ENCODE measurements around the gene BAIAP2. TPM values are rescaled to one million over a fixed set of nuclear protein-coding genes. Genes with fewer than 3 reads are reported as not detected.
"Not testable (repeated sequence)": the region's sequence is repeated elsewhere in the genome, so short reads cannot be mapped to it uniquely, and the experiment has no call there.

BAIAP2 gene
- total RNA-seq, 1 donor from 2014 or later, result 48.9 TPM

GRCh38 chr17:81148986-81149533 is 114.1 kb downstream of the BAIAP2 start:
- no peak for DNase-seq (ENCODE audit: low spot score in 2 of 2, unreplicated experiment in 2 of 2)
- H3K4me3 Mint-ChIP-seq, result no peak overlapping the region
- peaks cover 13% of the 10 kb centered on the region for H3K27me3 Mint-ChIP-seq (ENCODE audit: low read depth)
- no peak for TF ChIP-seq CTCF (IDR thresholded peaks at IDR 0.05; ENCODE audit: unreplicated experiment)
- no peaks in the 10 kb centered on the region for H3K36me3 Mint-ChIP-seq
- H3K4me1 Mint-ChIP-seq, result no peaks in the 10 kb centered on the region
- no peak overlapping the region for H3K27ac Mint-ChIP-seq
- H3K9me3 Mint-ChIP-seq, result peaks cover 3% of the 10 kb centered on the region

GRCh38 chr17:81150377-81151077 is 115.6 kb downstream of the BAIAP2 start:
- Mint-ChIP-seq H3K36me3 (no peaks in the 10 kb centered on the region), H3K4me3 (no peak overlapping the region), H3K27ac (no peak overlapping the region), H3K27me3 (ENCODE audit: low read depth) (peaks cover 17% of the 10 kb centered on the region), H3K9me3 (peaks cover 3% of the 10 kb centered on the region), H3K4me1 (no peaks in the 10 kb centered on the region)
- DNase-seq (ENCODE audit: low spot score in 2 of 2, unreplicated experiment in 2 of 2), result no peak
- TF ChIP-seq CTCF (IDR thresholded peaks at IDR 0.05; ENCODE audit: unreplicated experiment), result no peak

- no peak for TF ChIP-seq CTCF (IDR thresholded peaks at IDR 0.05; ENCODE audit: unreplicated experiment)
- H3K27me3 Mint-ChIP-seq (ENCODE audit: low read depth), result peaks cover 17% of the 10 kb centered on the region
- H3K9me3 Mint-ChIP-seq, result peaks cover 3% of the 10 kb centered on the region
- DNase-seq (ENCODE audit: low spot score in 2 of 2, unreplicated experiment in 2 of 2), result no peak
- no peaks in the 10 kb centered on the region for H3K4me1 Mint-ChIP-seq
- H3K36me3 Mint-ChIP-seq, result no peaks in the 10 kb centered on the region
- H3K4me3 Mint-ChIP-seq, result no peak overlapping the region
- no peak overlapping the region for H3K27ac Mint-ChIP-seq
Measured at GRCh38 chr17:81151278-81151677, 116.3 kb downstream of the BAIAP2 start.

- Mint-ChIP-seq H3K4me1 (no peaks in the 10 kb centered on the region), H3K36me3 (no peaks in the 10 kb centered on the region), H3K4me3 (no peak overlapping the region), H3K9me3 (no peaks in the 10 kb centered on the region), H3K27me3 (ENCODE audit: low read depth) (peaks cover 17% of the 10 kb centered on the region), H3K27ac (no peak overlapping the region)
- no peak for DNase-seq (ENCODE audit: low spot score in 2 of 2, unreplicated experiment in 2 of 2)
- no peak for TF ChIP-seq CTCF (IDR thresholded peaks at IDR 0.05; ENCODE audit: unreplicated experiment)
Measured at GRCh38 chr17:81152288-81152828, 117.4 kb downstream of the BAIAP2 start.

- no peak for DNase-seq (ENCODE audit: low spot score in 2 of 2, unreplicated experiment in 2 of 2)
- Mint-ChIP-seq H3K4me3 (no peak overlapping the region), H3K27me3 (ENCODE audit: low read depth) (peaks cover 16% of the 10 kb centered on the region), H3K9me3 (no peaks in the 10 kb centered on the region), H3K27ac (no peak overlapping the region), H3K36me3 (no peaks in the 10 kb centered on the region), H3K4me1 (no peaks in the 10 kb centered on the region)
- no peak for TF ChIP-seq CTCF (IDR thresholded peaks at IDR 0.05; ENCODE audit: unreplicated experiment)
Measured at GRCh38 chr17:81153340-81153803, 118.4 kb downstream of the BAIAP2 start.

- H3K4me3 Mint-ChIP-seq; H3K27ac Mint-ChIP-seq; H3K9me3 Mint-ChIP-seq; DNase-seq (ENCODE audit: low spot score in 2 of 2, unreplicated experiment in 2 of 2); H3K36me3 Mint-ChIP-seq; H3K4me1 Mint-ChIP-seq: not testable (repeated sequence)
- peaks cover 14% of the 10 kb centered on the region for H3K27me3 Mint-ChIP-seq (ENCODE audit: low read depth)
Measured at GRCh38 chr17:81154016-81154415, 119.1 kb downstream of the BAIAP2 start.
